ENCODE results near the gene DIS3L2. TPM values are rescaled to one million over a fixed set of nuclear protein-coding genes. Genes with fewer than 3 reads are reported as not detected.
A peak's percentile ranks its signal among the peaks of the same experiment; 100 is the strongest.

DIS3L2 gene
- total RNA-seq, 1 experiment from 2014 or later = 15.8 TPM

- Histone ChIP-seq H3K9me2 (replicated peaks; ENCODE audit: insufficient read depth, low read length) (no peaks in the 10 kb centered on the region), H3K79me2 (ENCODE audit: low read length) (no peaks in the 10 kb centered on the region), H3K36me3 (ENCODE audit: insufficient read depth, low read length) (no peaks in the 10 kb centered on the region), H3K27me3 (ENCODE audit: low read length) (no peaks in the 10 kb centered on the region), H3K4me2 (ENCODE audit: low read depth, low read length, poor library complexity, severe bottlenecking) (no peak overlapping the region), H3K4me1 (ENCODE audit: low read length) (peaks cover 12% of the 10 kb centered on the region), H3K9me3 (ENCODE audit: low read length) (no peaks in the 10 kb centered on the region), H3K27ac (ENCODE audit: low read length) (no peak overlapping the region), H4K20me1 (ENCODE audit: insufficient read depth, low read depth, low read length) (no peaks in the 10 kb centered on the region), H3K9ac (ENCODE audit: low read length) (no peak overlapping the region), H2AFZ (ENCODE audit: low read length) (no peak overlapping the region), H3K4me3 (ENCODE audit: low read length) (no peak overlapping the region)
- DNase-seq = no peak
Measured at GRCh38 chr2:232022718-232023117, 61.2 kb downstream of the DIS3L2 start.

DNA sequence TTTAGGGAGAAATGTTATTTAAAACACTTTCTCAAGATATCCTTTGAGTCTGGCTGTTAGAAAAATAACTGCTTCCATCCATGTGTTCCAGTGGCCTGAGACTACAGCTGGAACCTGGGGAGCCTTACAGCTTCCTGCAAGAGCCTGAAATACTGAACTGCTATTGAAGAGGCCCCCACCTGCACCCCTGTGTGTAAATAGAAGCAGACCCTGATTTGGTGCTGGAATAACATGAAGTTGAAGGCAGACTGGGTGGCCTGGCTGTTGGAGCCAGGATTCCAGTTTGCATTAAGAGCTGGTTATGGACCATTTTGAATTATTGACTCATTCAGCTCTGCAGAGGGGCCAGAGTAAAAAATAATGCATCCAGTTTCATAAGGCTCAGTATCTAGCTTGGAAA lies 61.9 kb downstream of the DIS3L2 start:
- H3K4me1 ChIP-seq (ENCODE audit: low read length) = peaks cover 19% of the 10 kb centered on the region
- no peaks in the 10 kb centered on the region for H3K36me3 ChIP-seq (ENCODE audit: insufficient read depth, low read length)
- H3K9ac ChIP-seq (ENCODE audit: low read length) = no peak overlapping the region
- H3K9me3 ChIP-seq (ENCODE audit: low read length) = no peaks in the 10 kb centered on the region
- no peak overlapping the region for H2AFZ ChIP-seq (ENCODE audit: low read length)
- H3K27ac ChIP-seq (ENCODE audit: low read length) = no peak overlapping the region
- no peak overlapping the region for H3K4me3 ChIP-seq (ENCODE audit: low read length)
- no peak overlapping the region for H3K4me2 ChIP-seq (ENCODE audit: low read depth, low read length, poor library complexity, severe bottlenecking)
- no peak for DNase-seq
- no peaks in the 10 kb centered on the region for H3K79me2 ChIP-seq (ENCODE audit: low read length)
- H3K27me3 ChIP-seq (ENCODE audit: low read length) = no peaks in the 10 kb centered on the region
- no peaks in the 10 kb centered on the region for H4K20me1 ChIP-seq (ENCODE audit: insufficient read depth, low read depth, low read length)
- H3K9me2 ChIP-seq (replicated peaks; ENCODE audit: insufficient read depth, low read length) = no peaks in the 10 kb centered on the region

- no peak overlapping the region for H3K9ac ChIP-seq (ENCODE audit: low read length)
- H2AFZ ChIP-seq (ENCODE audit: low read length) = no peak overlapping the region
- no peaks in the 10 kb centered on the region for H3K79me2 ChIP-seq (ENCODE audit: low read length)
- no peaks in the 10 kb centered on the region for H3K9me2 ChIP-seq (replicated peaks; ENCODE audit: insufficient read depth, low read length)
- no peaks in the 10 kb centered on the region for H3K27me3 ChIP-seq (ENCODE audit: low read length)
- peaks cover 29% of the 10 kb centered on the region for H3K4me1 ChIP-seq (ENCODE audit: low read length)
- no peak for DNase-seq
- H4K20me1 ChIP-seq (ENCODE audit: insufficient read depth, low read depth, low read length) = no peaks in the 10 kb centered on the region
- H3K9me3 ChIP-seq (ENCODE audit: low read length) = no peaks in the 10 kb centered on the region
- H3K4me2 ChIP-seq (ENCODE audit: low read depth, low read length, poor library complexity, severe bottlenecking) = no peak overlapping the region
- no peak overlapping the region for H3K27ac ChIP-seq (ENCODE audit: low read length)
- H3K36me3 ChIP-seq (ENCODE audit: insufficient read depth, low read length) = no peaks in the 10 kb centered on the region
- no peak overlapping the region for H3K4me3 ChIP-seq (ENCODE audit: low read length)
Measured at GRCh38 chr2:232024457-232024856, 62.9 kb downstream of the DIS3L2 start.

- H3K27me3 ChIP-seq (ENCODE audit: low read length) = no peaks in the 10 kb centered on the region
- H3K9ac ChIP-seq (ENCODE audit: low read length) = no peak overlapping the region
- H3K4me2 ChIP-seq (ENCODE audit: low read depth, low read length, poor library complexity, severe bottlenecking) = no peak overlapping the region
- H3K9me3 ChIP-seq (ENCODE audit: low read length) = no peaks in the 10 kb centered on the region
- no peaks in the 10 kb centered on the region for H3K79me2 ChIP-seq (ENCODE audit: low read length)
- H2AFZ ChIP-seq (ENCODE audit: low read length) = no peak overlapping the region
- H4K20me1 ChIP-seq (ENCODE audit: insufficient read depth, low read depth, low read length) = no peaks in the 10 kb centered on the region
- H3K9me2 ChIP-seq (replicated peaks; ENCODE audit: insufficient read depth, low read length) = no peaks in the 10 kb centered on the region
- H3K4me1 ChIP-seq (ENCODE audit: low read length) = peaks cover 33% of the 10 kb centered on the region
- H3K4me3 ChIP-seq (ENCODE audit: low read length) = no peak overlapping the region
- no peak for DNase-seq
- no peak overlapping the region for H3K27ac ChIP-seq (ENCODE audit: low read length)
- H3K36me3 ChIP-seq (ENCODE audit: insufficient read depth, low read length) = peaks cover 11% of the 10 kb centered on the region; the same call in 1 of the 2 replicates
Measured at GRCh38 chr2:232026910-232027309, 65.4 kb downstream of the DIS3L2 start.

DNA sequence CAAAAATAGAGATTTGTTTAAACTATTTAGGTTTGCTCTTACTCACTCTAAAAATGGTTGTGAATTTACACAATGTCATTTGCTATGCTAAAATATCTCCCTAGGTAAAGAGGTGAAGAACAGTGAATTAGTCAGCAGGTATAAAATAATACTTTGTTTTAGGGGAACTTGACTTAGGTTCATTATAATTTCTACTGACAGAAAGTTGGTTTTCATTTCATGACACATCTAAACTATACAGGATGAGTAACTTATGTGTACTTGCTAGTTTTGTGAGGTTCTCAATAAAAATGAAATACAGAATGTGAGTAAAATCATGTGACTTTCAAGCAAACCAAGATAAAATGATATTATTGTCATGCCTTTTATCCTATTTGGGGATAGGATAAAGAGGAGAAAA lies 66.0 kb downstream of the DIS3L2 start:
- H3K9me2 ChIP-seq (replicated peaks; ENCODE audit: insufficient read depth, low read length) = no peaks in the 10 kb centered on the region
- H3K9ac ChIP-seq (ENCODE audit: low read length) = no peak overlapping the region
- H2AFZ ChIP-seq (ENCODE audit: low read length) = no peak overlapping the region
- no peak overlapping the region for H3K4me3 ChIP-seq (ENCODE audit: low read length)
- H3K27ac ChIP-seq (ENCODE audit: low read length) = no peak overlapping the region
- no peaks in the 10 kb centered on the region for H3K27me3 ChIP-seq (ENCODE audit: low read length)
- no peak overlapping the region for H3K4me2 ChIP-seq (ENCODE audit: low read depth, low read length, poor library complexity, severe bottlenecking)
- peaks cover 33% of the 10 kb centered on the region for H3K4me1 ChIP-seq (ENCODE audit: low read length)
- H3K79me2 ChIP-seq (ENCODE audit: low read length) = no peaks in the 10 kb centered on the region
- H3K36me3 ChIP-seq (ENCODE audit: insufficient read depth, low read length) = peaks cover 11% of the 10 kb centered on the region; the same call in 1 of the 2 replicates
- no peak for DNase-seq
- no peaks in the 10 kb centered on the region for H4K20me1 ChIP-seq (ENCODE audit: insufficient read depth, low read depth, low read length)
- H3K9me3 ChIP-seq (ENCODE audit: low read length) = no peaks in the 10 kb centered on the region

GRCh38 chr2:232028071-232028470 lies 66.6 kb downstream of the DIS3L2 start:
- H3K4me1 ChIP-seq (ENCODE audit: low read length) = peaks cover 33% of the 10 kb centered on the region
- H3K9me3 ChIP-seq (ENCODE audit: low read length) = no peaks in the 10 kb centered on the region
- DNase-seq = no peak
- no peak overlapping the region for H3K4me3 ChIP-seq (ENCODE audit: low read length)
- H3K27me3 ChIP-seq (ENCODE audit: low read length) = no peaks in the 10 kb centered on the region
- no peak overlapping the region for H3K27ac ChIP-seq (ENCODE audit: low read length)
- H3K79me2 ChIP-seq (ENCODE audit: low read length) = no peaks in the 10 kb centered on the region
- H3K4me2 ChIP-seq (ENCODE audit: low read depth, low read length, poor library complexity, severe bottlenecking) = no peak overlapping the region
- H3K9ac ChIP-seq (ENCODE audit: low read length) = no peak overlapping the region
- no peaks in the 10 kb centered on the region for H3K9me2 ChIP-seq (replicated peaks; ENCODE audit: insufficient read depth, low read length)
- no peaks in the 10 kb centered on the region for H4K20me1 ChIP-seq (ENCODE audit: insufficient read depth, low read depth, low read length)
- peaks cover 11% of the 10 kb centered on the region; the same call in 1 of the 2 replicates for H3K36me3 ChIP-seq (ENCODE audit: insufficient read depth, low read length)
- no peak overlapping the region for H2AFZ ChIP-seq (ENCODE audit: low read length)

DNA sequence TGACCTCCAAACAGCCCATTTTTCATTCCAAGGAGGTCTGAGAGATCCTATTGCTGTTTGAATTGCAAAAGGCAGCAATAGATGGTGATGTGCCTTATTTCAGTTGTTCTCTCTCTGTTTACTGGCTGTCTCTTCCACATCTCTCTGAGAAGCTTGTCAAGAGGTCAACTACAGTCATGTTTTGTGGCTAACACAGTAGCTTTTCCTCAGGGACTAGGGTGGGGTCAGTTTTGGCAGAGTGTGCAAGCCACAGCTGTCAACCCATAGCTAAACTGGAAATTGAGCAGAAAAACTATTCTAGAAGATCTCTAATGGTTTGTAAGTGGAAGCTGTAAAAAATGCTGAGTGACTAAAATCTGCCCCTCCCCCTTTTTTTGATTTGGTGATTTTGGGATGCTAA lies 67.1 kb downstream of the DIS3L2 start:
- Histone ChIP-seq H4K20me1 (ENCODE audit: insufficient read depth, low read depth, low read length) (no peaks in the 10 kb centered on the region), H3K4me1 (ENCODE audit: low read length) (peaks cover 33% of the 10 kb centered on the region), H3K9me2 (replicated peaks; ENCODE audit: insufficient read depth, low read length) (no peaks in the 10 kb centered on the region), H3K9me3 (ENCODE audit: low read length) (no peaks in the 10 kb centered on the region), H3K9ac (ENCODE audit: low read length) (no peak overlapping the region), H3K27me3 (ENCODE audit: low read length) (no peaks in the 10 kb centered on the region), H3K79me2 (ENCODE audit: low read length) (no peaks in the 10 kb centered on the region), H3K4me3 (ENCODE audit: low read length) (no peak overlapping the region), H2AFZ (ENCODE audit: low read length) (no peak overlapping the region), H3K27ac (ENCODE audit: low read length) (no peak overlapping the region), H3K4me2 (ENCODE audit: low read depth, low read length, poor library complexity, severe bottlenecking) (no peak overlapping the region), H3K36me3 (ENCODE audit: insufficient read depth, low read length) (peaks cover 11% of the 10 kb centered on the region; the same call in 1 of the 2 replicates)
- DNase-seq = no peak

- Histone ChIP-seq H3K79me2 (ENCODE audit: low read length) (no peaks in the 10 kb centered on the region), H4K20me1 (ENCODE audit: insufficient read depth, low read depth, low read length) (no peaks in the 10 kb centered on the region), H3K9me2 (replicated peaks; ENCODE audit: insufficient read depth, low read length) (no peaks in the 10 kb centered on the region), H3K4me2 (ENCODE audit: low read depth, low read length, poor library complexity, severe bottlenecking) (no peak overlapping the region), H3K9ac (ENCODE audit: low read length) (no peak overlapping the region), H3K4me1 (ENCODE audit: low read length) (peaks cover 33% of the 10 kb centered on the region), H2AFZ (ENCODE audit: low read length) (no peak overlapping the region), H3K4me3 (ENCODE audit: low read length) (no peak overlapping the region), H3K27ac (ENCODE audit: low read length) (no peak overlapping the region), H3K27me3 (ENCODE audit: low read length) (no peaks in the 10 kb centered on the region), H3K9me3 (ENCODE audit: low read length) (no peaks in the 10 kb centered on the region), H3K36me3 (ENCODE audit: insufficient read depth, low read length) (peaks cover 11% of the 10 kb centered on the region; the same call in 1 of the 2 replicates)
- DNase-seq = no peak
Measured at GRCh38 chr2:232029346-232029745, 67.8 kb downstream of the DIS3L2 start.

- no peaks in the 10 kb centered on the region for H3K9me2 ChIP-seq (replicated peaks; ENCODE audit: insufficient read depth, low read length)
- no peaks in the 10 kb centered on the region for H3K79me2 ChIP-seq (ENCODE audit: low read length)
- peaks cover 33% of the 10 kb centered on the region for H3K4me1 ChIP-seq (ENCODE audit: low read length)
- no peaks in the 10 kb centered on the region for H3K9me3 ChIP-seq (ENCODE audit: low read length)
- peaks cover 11% of the 10 kb centered on the region; the same call in 1 of the 2 replicates for H3K36me3 ChIP-seq (ENCODE audit: insufficient read depth, low read length)
- no peak overlapping the region for H3K4me3 ChIP-seq (ENCODE audit: low read length)
- no peak overlapping the region for H3K9ac ChIP-seq (ENCODE audit: low read length)
- peak; percentile 46 for DNase-seq
- H3K27me3 ChIP-seq (ENCODE audit: low read length) = no peaks in the 10 kb centered on the region
- H4K20me1 ChIP-seq (ENCODE audit: insufficient read depth, low read depth, low read length) = no peaks in the 10 kb centered on the region
- H3K4me2 ChIP-seq (ENCODE audit: low read depth, low read length, poor library complexity, severe bottlenecking) = no peak overlapping the region
- H3K27ac ChIP-seq (ENCODE audit: low read length) = no peak overlapping the region
- H2AFZ ChIP-seq (ENCODE audit: low read length) = no peak overlapping the region
Measured at GRCh38 chr2:232030229-232030628, 68.7 kb downstream of the DIS3L2 start.

All from Karpas-422 (cell line).